Occipital lobe (tissue), 2 donors: ENCODE data around the gene CMA1. TPM values are rescaled to one million over a fixed set of nuclear protein-coding genes. Genes with fewer than 3 reads are reported as not detected.
"Not testable (repeated sequence)": the region's sequence is repeated elsewhere in the genome, so short reads cannot be mapped to it uniquely, and the experiment has no call there.

Experiments
- DNase-seq: peaks from one replicate; lab custom pipeline; 2025; lab: John Stamatoyannopoulos, UW
- total RNA-seq: library from RNA; depleted of rRNA; stranded (reverse); fragments of >200 nt; gene quantifications from one replicate; pipeline ENCODE4 v1.2.3, GENCODE V29; 2014

Gene CMA1
- total RNA-seq = not detected

GRCh38 chr14:24508155-24508840 lies at the start of gene CMA1:
Gene CMA1 (minus strand): TSS chr14:24508265. CDS start chr14:24508235, 30 bp downstream.
- DNase-seq = no peak

GRCh38 chr14:24556756-24557155 lies 48.7 kb upstream of the CMA1 start:
- no peak for DNase-seq

GRCh38 chr14:24549064-24549463 lies 41.0 kb upstream of the CMA1 start:
- DNase-seq = not testable (repeated sequence)

- DNase-seq = no peak
Measured at GRCh38 chr14:24542346-24542936, 34.4 kb upstream of the CMA1 start.

- no peak for DNase-seq
Measured at GRCh38 chr14:24535737-24536136, 27.7 kb upstream of the CMA1 start.

- no peak for DNase-seq
Measured at GRCh38 chr14:24534286-24534685, 26.2 kb upstream of the CMA1 start.

GRCh38 chr14:24525877-24526620 lies 18.0 kb upstream of the CMA1 start:
- DNase-seq = not testable (repeated sequence)

GRCh38 chr14:24518851-24519250 lies 10.8 kb upstream of the CMA1 start:
- DNase-seq = no peak

- DNase-seq = no peak
Measured at GRCh38 chr14:24514209-24514608, 6.1 kb upstream of the CMA1 start.

- DNase-seq = no peak
Measured at GRCh38 chr14:24513009-24513408, 4.9 kb upstream of the CMA1 start.

- DNase-seq = no peak
Measured at GRCh38 chr14:24506443-24506842, 1.6 kb downstream of the CMA1 start.

- no peak for DNase-seq
Measured at GRCh38 chr14:24504425-24504950, 3.6 kb downstream of the CMA1 start.

GRCh38 chr14:24491586-24492408 lies 16.3 kb downstream of the CMA1 start:
- DNase-seq = not testable (repeated sequence)

- DNase-seq = no peak
Measured at GRCh38 chr14:24483604-24484252, 24.3 kb downstream of the CMA1 start.

GRCh38 chr14:24482699-24483303 lies 25.3 kb downstream of the CMA1 start:
- DNase-seq = not testable (repeated sequence)

- no peak for DNase-seq
Measured at GRCh38 chr14:24481622-24482324, 26.3 kb downstream of the CMA1 start.

GRCh38 chr14:24479999-24480398 lies 28.1 kb downstream of the CMA1 start:
- DNase-seq = not testable (repeated sequence)

- no peak for DNase-seq
Measured at GRCh38 chr14:24475261-24475660, 32.8 kb downstream of the CMA1 start.

GRCh38 chr14:24473211-24473610 lies 34.9 kb downstream of the CMA1 start:
- DNase-seq = no peak

GRCh38 chr14:24470450-24470849 lies 37.6 kb downstream of the CMA1 start:
- DNase-seq = not testable (repeated sequence)
